ENCODE data around the gene RPRD1B.

RPRD1B gene

DNA sequence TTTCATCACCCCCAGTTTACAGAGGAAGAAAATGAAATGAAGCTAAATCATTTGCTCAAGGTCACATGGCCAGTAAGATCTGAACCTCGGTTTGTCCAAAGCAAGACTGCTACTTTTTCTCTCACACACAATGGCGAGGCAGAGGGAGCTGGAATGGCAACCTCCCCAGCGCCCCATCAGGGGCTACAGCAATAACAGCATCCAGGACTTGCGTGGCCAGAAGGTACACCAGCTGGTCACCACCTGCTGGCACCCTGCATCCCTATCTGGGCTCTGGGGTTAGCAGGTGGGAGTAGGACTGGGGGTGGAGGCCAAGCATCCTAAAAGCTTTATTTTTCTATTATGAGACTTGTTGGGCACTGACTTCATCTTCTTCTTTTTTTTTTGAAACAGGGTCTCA is 41.6 kb upstream of the RPRD1B start:
- no peak for DNase-seq (ENCODE audit: low read depth, low spot score)
- TF ChIP-seq, protein P1, sequence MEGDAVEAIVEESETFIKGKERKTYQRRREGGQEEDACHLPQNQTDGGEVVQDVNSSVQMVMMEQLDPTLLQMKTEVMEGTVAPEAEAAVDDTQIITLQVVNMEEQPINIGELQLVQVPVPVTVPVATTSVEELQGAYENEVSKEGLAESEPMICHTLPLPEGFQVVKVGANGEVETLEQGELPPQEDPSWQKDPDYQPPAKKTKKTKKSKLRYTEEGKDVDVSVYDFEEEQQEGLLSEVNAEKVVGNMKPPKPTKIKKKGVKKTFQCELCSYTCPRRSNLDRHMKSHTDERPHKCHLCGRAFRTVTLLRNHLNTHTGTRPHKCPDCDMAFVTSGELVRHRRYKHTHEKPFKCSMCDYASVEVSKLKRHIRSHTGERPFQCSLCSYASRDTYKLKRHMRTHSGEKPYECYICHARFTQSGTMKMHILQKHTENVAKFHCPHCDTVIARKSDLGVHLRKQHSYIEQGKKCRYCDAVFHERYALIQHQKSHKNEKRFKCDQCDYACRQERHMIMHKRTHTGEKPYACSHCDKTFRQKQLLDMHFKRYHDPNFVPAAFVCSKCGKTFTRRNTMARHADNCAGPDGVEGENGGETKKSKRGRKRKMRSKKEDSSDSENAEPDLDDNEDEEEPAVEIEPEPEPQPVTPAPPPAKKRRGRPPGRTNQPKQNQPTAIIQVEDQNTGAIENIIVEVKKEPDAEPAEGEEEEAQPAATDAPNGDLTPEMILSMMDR (IDR thresholded peaks at IDR 0.05; ENCODE audit: insufficient read depth, low read length, missing control alignments), result no peak
- ChIA-PET CTCF (interaction anchor here (0.7 to 10.0 kb wide), 12 partner anchors 14 to 796 kb away, joined by 3 to 92 read pairs (median 4); no protein-coding TSS in a partner anchor), POLR2A (no interaction called here)
- no peak overlapping the region for H3K4me3 ChIP-seq (ENCODE audit: low read depth, low read length)

DNA sequence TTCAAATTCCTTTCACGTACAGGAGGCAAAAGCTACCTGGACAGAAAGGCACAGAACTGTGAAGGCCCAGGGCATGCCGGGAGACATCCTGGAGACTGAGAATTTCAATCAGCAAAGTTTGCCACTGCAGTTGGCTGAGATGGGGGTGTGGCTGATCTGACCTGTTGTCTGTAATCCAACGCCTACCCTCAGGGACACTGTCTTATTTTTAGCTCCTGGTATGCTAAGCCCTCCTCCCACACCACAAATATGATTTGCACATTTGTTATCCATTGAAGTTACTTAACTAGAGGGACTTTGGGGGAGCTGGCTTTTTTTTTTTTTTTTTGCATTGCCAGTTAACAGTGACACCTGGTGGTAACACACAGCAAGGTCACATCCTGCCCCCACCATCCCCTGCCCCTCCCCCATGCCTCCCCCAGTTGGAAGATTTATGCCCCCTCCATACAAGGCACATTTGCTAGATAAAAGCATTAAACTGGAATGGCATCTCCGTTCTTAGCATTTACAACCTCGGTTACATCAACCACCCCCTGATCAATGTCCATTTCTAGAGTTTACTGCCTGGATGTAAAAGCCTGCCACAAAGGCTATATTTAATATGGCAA is 40.6 kb upstream of the RPRD1B start:
- DNase-seq (ENCODE audit: low read depth, low spot score), result peak; percentile 76
- ChIA-PET CTCF (interaction anchor here (0.7 to 10.0 kb wide), 20 partner anchors 8 to 434 kb away, joined by 3 to 92 read pairs (median 4); no protein-coding TSS in a partner anchor), POLR2A (interaction anchor here (0.6 to 1.0 kb wide), 3 partner anchors 237 to 299 kb away, joined by 3 read pairs; partner anchors contain the start of gene CTNNBL1)
- H3K4me3 ChIP-seq (ENCODE audit: low read depth, low read length), result no peak overlapping the region
- TF ChIP-seq, protein P1 (IDR thresholded peaks at IDR 0.05; ENCODE audit: insufficient read depth, low read length, missing control alignments), result peak; percentile 41

DNA sequence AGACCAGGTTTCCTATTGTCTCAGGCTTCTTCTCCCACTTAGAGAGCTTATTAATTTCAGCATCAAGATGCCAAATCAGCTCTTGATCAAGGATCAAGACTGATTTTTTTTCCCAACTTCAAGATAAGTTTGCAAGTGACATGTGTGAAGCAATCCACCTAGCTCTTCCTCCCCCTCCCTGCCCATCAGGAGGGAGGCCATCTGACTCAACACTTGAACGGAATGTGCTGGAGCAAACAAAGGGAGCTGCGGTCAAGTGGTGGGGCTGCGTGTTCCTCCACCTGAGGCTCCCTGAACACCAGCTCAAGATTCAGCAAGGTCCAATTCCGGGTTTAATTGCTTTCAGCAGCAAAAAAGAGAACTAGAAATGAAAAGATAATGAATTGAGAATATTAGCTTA is 39.0 kb upstream of the RPRD1B start:
- TF ChIP-seq, protein P1 (IDR thresholded peaks at IDR 0.05; ENCODE audit: insufficient read depth, low read length, missing control alignments), result no peak
- CTCF ChIA-PET, result interaction anchor here (1.5 to 10.0 kb wide), 8 partner anchors 14 to 435 kb away, joined by 4 to 92 read pairs (median 6); no protein-coding TSS in a partner anchor
- no peak for DNase-seq (ENCODE audit: low read depth, low spot score)
- H3K4me3 ChIP-seq (ENCODE audit: low read depth, low read length), result no peak overlapping the region
- POLR2A ChIA-PET, result no interaction called here

DNA sequence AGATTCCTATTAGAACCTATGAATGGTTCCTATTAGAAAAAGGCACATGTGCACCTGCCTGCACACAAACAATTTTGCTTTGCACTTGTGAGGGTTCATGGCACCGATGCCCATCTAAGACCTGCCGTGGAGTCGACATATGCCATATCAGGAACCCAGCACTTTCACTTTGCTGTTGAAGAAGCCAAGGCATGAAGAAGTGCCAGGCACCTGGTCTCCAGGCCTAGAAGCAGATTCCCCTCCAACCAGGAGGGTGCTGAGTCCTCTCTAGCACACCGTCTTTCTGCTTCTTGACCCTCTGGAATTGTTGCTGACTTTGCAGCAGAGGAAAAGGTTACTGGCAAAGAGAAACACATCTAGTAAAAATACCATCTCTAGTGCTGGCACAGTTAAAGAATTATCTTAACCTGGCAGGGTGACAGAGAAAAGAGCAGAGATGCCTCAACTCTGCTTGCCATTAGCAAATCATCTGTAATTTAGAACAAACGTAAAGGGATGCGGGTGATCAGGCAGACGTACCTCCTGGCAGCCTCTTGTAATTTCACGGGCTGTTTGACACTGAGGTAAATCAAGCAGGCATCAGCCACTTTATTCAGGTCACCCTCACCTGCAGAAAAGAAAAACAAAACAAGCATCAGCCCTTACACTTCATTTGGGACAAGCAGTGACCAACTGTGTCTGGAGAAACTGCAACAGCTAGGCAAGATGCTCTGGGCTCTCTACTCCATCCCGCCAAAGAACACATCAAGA is 37.5 kb upstream of the RPRD1B start:
- ChIA-PET CTCF (interaction anchor here (1.5 to 10.0 kb wide), 4 partner anchors 16 to 432 kb away, joined by 4 to 92 read pairs (median 10); no protein-coding TSS in a partner anchor), POLR2A (no interaction called here)
- H3K4me3 ChIP-seq (ENCODE audit: low read depth, low read length), result no peak overlapping the region
- TF ChIP-seq, protein P1 (IDR thresholded peaks at IDR 0.05; ENCODE audit: insufficient read depth, low read length, missing control alignments), result no peak
- no peak for DNase-seq (ENCODE audit: low read depth, low spot score)

DNA sequence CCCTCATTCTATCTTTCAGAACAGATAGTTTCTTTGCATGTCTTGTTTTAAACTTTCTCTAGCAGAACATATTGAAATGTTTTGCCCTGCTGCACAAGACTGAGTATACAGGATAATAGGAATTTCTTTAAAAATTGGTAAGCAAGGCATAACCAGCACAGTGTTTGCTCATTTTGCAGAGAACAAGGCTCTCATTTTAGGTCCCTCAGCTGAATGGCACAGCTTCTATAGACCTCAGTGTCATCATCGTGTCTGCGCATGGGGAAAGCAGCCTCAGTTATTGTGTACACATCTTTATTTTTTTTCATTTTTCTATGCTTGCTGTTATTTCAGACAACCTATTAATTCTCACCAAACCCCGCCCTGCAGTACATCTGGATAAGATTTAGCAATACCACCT is 36.0 kb upstream of the RPRD1B start:
- no peak for DNase-seq (ENCODE audit: low read depth, low spot score)
- ChIA-PET POLR2A (no interaction called here), CTCF (interaction anchor here (0.6 to 10.0 kb wide), 4 partner anchors 223 to 433 kb away, joined by 3 to 92 read pairs (median 4); no protein-coding TSS in a partner anchor)
- H3K4me3 ChIP-seq (ENCODE audit: low read depth, low read length), result no peak overlapping the region
- TF ChIP-seq, protein P1 (IDR thresholded peaks at IDR 0.05; ENCODE audit: insufficient read depth, low read length, missing control alignments), result no peak
